Measurements from ENCODE around the gene MEGF6.

MEGF6 gene

GRCh38 chr1:3606779-3607702 is 4.3 kb downstream of the MEGF6 start:
- Histone ChIP-seq H3K4me3 (ENCODE audit: low read length) (no peak overlapping the region), H3K36me3 (ENCODE audit: insufficient read depth, low read length) (no peaks in the 10 kb centered on the region), H2AFZ (ENCODE audit: low read depth, low read length) (no peak overlapping the region), H3K27me3 (ENCODE audit: insufficient read depth, low read length) (no peaks in the 10 kb centered on the region), H3K4me1 (ENCODE audit: insufficient read depth, low read length) (peaks cover 19% of the 10 kb centered on the region), H3K9me3 (ENCODE audit: low read length) (no peaks in the 10 kb centered on the region)

- H3K9me3 ChIP-seq (ENCODE audit: low read length), result no peaks in the 10 kb centered on the region
- H2AFZ ChIP-seq (ENCODE audit: low read depth, low read length), result no peak overlapping the region
- H3K4me1 ChIP-seq (ENCODE audit: insufficient read depth, low read length), result peaks cover 16% of the 10 kb centered on the region
Measured at GRCh38 chr1:3604997-3605823, 6.1 kb downstream of the MEGF6 start.

GRCh38 chr1:3604468-3604974 is 6.8 kb downstream of the MEGF6 start:
- H3K4me3 ChIP-seq (ENCODE audit: low read length), result no peak overlapping the region
- no peaks in the 10 kb centered on the region for H3K9me3 ChIP-seq (ENCODE audit: low read length)
- H3K27me3 ChIP-seq (ENCODE audit: insufficient read depth, low read length), result no peaks in the 10 kb centered on the region
- no peaks in the 10 kb centered on the region for H3K36me3 ChIP-seq (ENCODE audit: insufficient read depth, low read length)
- no peak overlapping the region for H2AFZ ChIP-seq (ENCODE audit: low read depth, low read length)
- peaks cover 9% of the 10 kb centered on the region for H3K4me1 ChIP-seq (ENCODE audit: insufficient read depth, low read length)

More at GRCh38 chr1:3604997-3605823, 6.1 kb downstream of the MEGF6 start:
- H3K36me3 ChIP-seq (ENCODE audit: insufficient read depth, low read length), result no peaks in the 10 kb centered on the region
- no peak overlapping the region for H3K4me3 ChIP-seq (ENCODE audit: low read length)
- H3K27me3 ChIP-seq (ENCODE audit: insufficient read depth, low read length), result no peaks in the 10 kb centered on the region

GRCh38 chr1:3603571-3604467 is 7.5 kb downstream of the MEGF6 start:
- Histone ChIP-seq H3K36me3 (ENCODE audit: insufficient read depth, low read length) (no peaks in the 10 kb centered on the region), H3K4me3 (ENCODE audit: low read length) (no peak overlapping the region), H3K9me3 (ENCODE audit: low read length) (no peaks in the 10 kb centered on the region), H2AFZ (ENCODE audit: low read depth, low read length) (no peak overlapping the region), H3K4me1 (ENCODE audit: insufficient read depth, low read length) (peaks cover 11% of the 10 kb centered on the region), H3K27me3 (ENCODE audit: insufficient read depth, low read length) (no peaks in the 10 kb centered on the region)

- H3K4me3 ChIP-seq (ENCODE audit: low read length), result no peak overlapping the region
- no peaks in the 10 kb centered on the region for H3K36me3 ChIP-seq (ENCODE audit: insufficient read depth, low read length)
- no peaks in the 10 kb centered on the region for H3K27me3 ChIP-seq (ENCODE audit: insufficient read depth, low read length)
- H3K9me3 ChIP-seq (ENCODE audit: low read length), result no peaks in the 10 kb centered on the region
- peaks cover 16% of the 10 kb centered on the region for H3K4me1 ChIP-seq (ENCODE audit: insufficient read depth, low read length)
- H2AFZ ChIP-seq (ENCODE audit: low read depth, low read length), result no peak overlapping the region
Measured at GRCh38 chr1:3603156-3603555, 8.2 kb downstream of the MEGF6 start.

- peaks cover 22% of the 10 kb centered on the region for H3K4me1 ChIP-seq (ENCODE audit: insufficient read depth, low read length)
- no peaks in the 10 kb centered on the region for H3K36me3 ChIP-seq (ENCODE audit: insufficient read depth, low read length)
- H3K27me3 ChIP-seq (ENCODE audit: insufficient read depth, low read length), result no peaks in the 10 kb centered on the region
- no peak overlapping the region for H2AFZ ChIP-seq (ENCODE audit: low read depth, low read length)
- no peak overlapping the region for H3K4me3 ChIP-seq (ENCODE audit: low read length)
- no peaks in the 10 kb centered on the region for H3K9me3 ChIP-seq (ENCODE audit: low read length)
Measured at GRCh38 chr1:3602375-3602774, 8.9 kb downstream of the MEGF6 start.

GRCh38 chr1:3601743-3602142 is 9.6 kb downstream of the MEGF6 start:
- Histone ChIP-seq H3K36me3 (ENCODE audit: insufficient read depth, low read length) (no peaks in the 10 kb centered on the region), H3K4me3 (ENCODE audit: low read length) (no peak overlapping the region), H3K4me1 (ENCODE audit: insufficient read depth, low read length) (peaks cover 26% of the 10 kb centered on the region), H2AFZ (ENCODE audit: low read depth, low read length) (no peak overlapping the region), H3K27me3 (ENCODE audit: insufficient read depth, low read length) (no peaks in the 10 kb centered on the region), H3K9me3 (ENCODE audit: low read length) (no peaks in the 10 kb centered on the region)

- Histone ChIP-seq H3K9me3 (ENCODE audit: low read length) (no peaks in the 10 kb centered on the region), H2AFZ (ENCODE audit: low read depth, low read length) (no peak overlapping the region), H3K4me3 (ENCODE audit: low read length) (no peak overlapping the region), H3K4me1 (ENCODE audit: insufficient read depth, low read length) (peaks cover 26% of the 10 kb centered on the region), H3K27me3 (ENCODE audit: insufficient read depth, low read length) (no peaks in the 10 kb centered on the region), H3K36me3 (ENCODE audit: insufficient read depth, low read length) (no peaks in the 10 kb centered on the region)
Measured at GRCh38 chr1:3600354-3600753, 11.0 kb downstream of the MEGF6 start.

GRCh38 chr1:3599816-3600215 is 11.5 kb downstream of the MEGF6 start:
- peaks cover 26% of the 10 kb centered on the region for H3K4me1 ChIP-seq (ENCODE audit: insufficient read depth, low read length)
- H3K27me3 ChIP-seq (ENCODE audit: insufficient read depth, low read length), result no peaks in the 10 kb centered on the region
- no peaks in the 10 kb centered on the region for H3K36me3 ChIP-seq (ENCODE audit: insufficient read depth, low read length)
- H3K4me3 ChIP-seq (ENCODE audit: low read length), result no peak overlapping the region
- H3K9me3 ChIP-seq (ENCODE audit: low read length), result no peaks in the 10 kb centered on the region
- no peak overlapping the region for H2AFZ ChIP-seq (ENCODE audit: low read depth, low read length)

GRCh38 chr1:3599286-3599811 is 12.0 kb downstream of the MEGF6 start:
- Histone ChIP-seq H2AFZ (ENCODE audit: low read depth, low read length) (no peak overlapping the region), H3K9me3 (ENCODE audit: low read length) (no peaks in the 10 kb centered on the region), H3K36me3 (ENCODE audit: insufficient read depth, low read length) (no peaks in the 10 kb centered on the region), H3K4me1 (ENCODE audit: insufficient read depth, low read length) (peaks cover 26% of the 10 kb centered on the region), H3K27me3 (ENCODE audit: insufficient read depth, low read length) (no peaks in the 10 kb centered on the region), H3K4me3 (ENCODE audit: low read length) (no peak overlapping the region)

- Histone ChIP-seq H3K27me3 (ENCODE audit: insufficient read depth, low read length) (no peaks in the 10 kb centered on the region), H2AFZ (ENCODE audit: low read depth, low read length) (no peak overlapping the region), H3K9me3 (ENCODE audit: low read length) (no peaks in the 10 kb centered on the region), H3K36me3 (ENCODE audit: insufficient read depth, low read length) (no peaks in the 10 kb centered on the region), H3K4me1 (ENCODE audit: insufficient read depth, low read length) (peaks cover 26% of the 10 kb centered on the region), H3K4me3 (ENCODE audit: low read length) (no peak overlapping the region)
Measured at GRCh38 chr1:3598522-3599285, 12.6 kb downstream of the MEGF6 start.

- Histone ChIP-seq H2AFZ (ENCODE audit: low read depth, low read length) (peak overlapping the region; percentile 27), H3K4me3 (ENCODE audit: low read length) (no peak overlapping the region)
Measured at GRCh38 chr1:3598051-3598491, 13.2 kb downstream of the MEGF6 start.

More at GRCh38 chr1:3598051-3598491, 13.2 kb downstream of the MEGF6 start:
- Histone ChIP-seq H3K36me3 (ENCODE audit: insufficient read depth, low read length) (no peaks in the 10 kb centered on the region), H3K27me3 (ENCODE audit: insufficient read depth, low read length) (no peaks in the 10 kb centered on the region), H3K9me3 (ENCODE audit: low read length) (no peaks in the 10 kb centered on the region), H3K4me1 (ENCODE audit: insufficient read depth, low read length) (peaks cover 27% of the 10 kb centered on the region)
